Sigmoid colon (tissue), 7 donors: ENCODE measurements around the gene SPTBN1. TPM values are rescaled to one million over a fixed set of nuclear protein-coding genes. Genes with fewer than 3 reads are reported as not detected.
A peak's percentile ranks its signal among the peaks of the same experiment; 100 is the strongest.
"Not testable (repeated sequence)": the region's sequence is repeated elsewhere in the genome, so short reads cannot be mapped to it uniquely, and the experiment has no call there.

Source experiments
- DNase-seq: peaks from one replicate; pipeline ENCODE4 v3.0.0-alpha.2; 2019
- H3K27ac ChIP-seq, 4 donors: fragments of 200-600 bp; sonication (generic); one replicate each; pipeline ENCODE4 v1.5.1; 2016 to 2019; ENCODE audit warnings: mild to moderate bottlenecking in 1 of 4
- H3K27me3 ChIP-seq, 3 donors: fragments of 200-600 bp; sonication (generic); one replicate each; pipeline ENCODE4 v1.5.1; 2019; ENCODE audit warnings: mild to moderate bottlenecking in 1 of 3
- H3K36me3 ChIP-seq, 4 donors: fragments of 200-600 bp; sonication (generic); one replicate each; pipeline ENCODE4 v1.5.1; 2016 to 2019
- H3K4me1 ChIP-seq, 4 donors: fragments of 200-600 bp; sonication (generic); one replicate each; pipeline ENCODE4 v1.5.1; 2017 to 2019
- H3K4me3 ChIP-seq, 4 donors: fragments of 200-600 bp; sonication (generic); one replicate each; pipeline ENCODE4 v1.5.1; 2017 to 2019; ENCODE audit warnings: mild to moderate bottlenecking in 2 of 4, moderate library complexity in 1 of 4
- H3K9me3 ChIP-seq, 4 donors: fragments of 200-600 bp in 3 of 4; sonication (generic) in 3 of 4; one replicate each; pipeline versions ENCODE4 v1.5.1 to v1.6.1; 2013 to 2019
- EP300 ChIP-seq, 4 donors: sonication (generic); formaldehyde crosslinking; IDR thresholded peaks; one replicate each; pipeline ENCODE4 v1.6.1; 2017; ENCODE audit warnings: antibody characterized with exemption in 4 of 4
- POLR2A ChIP-seq, 2 donors: fragments of 450-650 bp; IDR thresholded peaks; one replicate each; pipeline ENCODE4 v1.6.1; 2016; ENCODE audit warnings: antibody characterized with exemption in 2 of 2, mild to moderate bottlenecking in 2 of 2, moderate library complexity in 2 of 2
- POLR2AphosphoS5 ChIP-seq, 4 donors: sonication (generic); formaldehyde crosslinking; IDR thresholded peaks; one replicate each; pipeline ENCODE4 v1.6.1; 2017; ENCODE audit warnings: antibody characterized with exemption in 4 of 4
- WGBS, 2 donors: extraction: QIAGEN DNeasy Blood & Tissue Kit; methylation state at CpG; one replicate each; pipeline ENCODE4 v1.1.7; 2013; 5-methylcytosine and 5-hydroxymethylcytosine counted together
- intact Hi-C: fragments of 100-400 bp; cut with DNase I; formaldehyde crosslinking; loops from one replicate; pipeline ENCODE4 v1.15.1; 2023
- polyA plus RNA-seq, 3 donors: library from polyadenylated mRNA; stranded (reverse); fragments of 200-250 nt; gene quantifications; one replicate each; pipeline ENCODE4 v1.2.3, GENCODE V29; 2013
- total RNA-seq, 4 donors: library from RNA; depleted of rRNA; stranded (reverse); fragments of >200 nt; gene quantifications; one replicate each; pipeline ENCODE4 v1.1.0, GENCODE V29; 2016
- TF ChIP-seq, protein P1 (sequence below), 4 experiments: fragments of 450-650 bp in 3 of 4; fragments of 200-600 bp in 1 of 4; IDR thresholded peaks; one replicate each; pipeline ENCODE4 v1.5.1; 2016 to 2019; ENCODE audit warnings: antibody characterized with exemption in 4 of 4, mild to moderate bottlenecking in 3 of 4, moderate library complexity in 2 of 4
- donor health status: healthy with polysubstance abuse.
- donor health status: Bipolar disorder and iron deficiency.
- donor health status: healthy.

Gene SPTBN1
- total and polyA plus RNA-seq, 7 donors = 23.1 to 273 (median 169) TPM

DNA sequence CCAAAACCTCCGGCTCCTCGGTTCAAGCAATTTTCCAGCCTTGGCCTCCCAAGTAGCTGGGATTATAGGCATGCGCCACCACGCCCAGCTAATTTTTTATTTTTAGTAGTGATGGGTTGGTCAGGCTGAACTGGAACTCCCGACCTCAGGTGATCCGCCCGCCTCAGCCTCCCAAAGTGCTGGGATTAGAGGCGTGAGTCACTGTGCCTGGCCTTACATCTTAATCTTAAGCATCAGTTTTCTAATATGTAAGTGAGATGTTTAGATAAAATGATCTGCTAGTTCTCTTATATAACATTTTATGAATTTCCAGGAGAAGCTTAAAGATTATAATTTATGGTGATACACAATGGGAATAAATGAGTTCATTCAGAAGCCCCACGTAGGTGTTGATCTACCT lies 69.2 kb downstream of the SPTBN1 start:
- peaks cover 6 to 39% (median 16%) of the 10 kb centered on the region in 4 donors for H3K36me3 ChIP-seq
- WGBS, 2 donors = 89 to 92% methylated on average over 9 of the region's 9 CpGs
- H3K27ac ChIP-seq = peak overlapping the region in 1 of 4 donors; percentile 38
- no peak overlapping the region for H3K4me3 ChIP-seq
- no peaks in the 10 kb centered on the region for H3K9me3 ChIP-seq
- DNase-seq = no peak
- peaks cover 0 to 30% (median 21%) of the 10 kb centered on the region in 4 donors for H3K4me1 ChIP-seq
- TF ChIP-seq EP300 (IDR thresholded peaks at IDR 0.05) (no peak), POLR2A (IDR thresholded peaks at IDR 0.05) (no peak), POLR2AphosphoS5 (IDR thresholded peaks at IDR 0.05) (no peak)
- TF ChIP-seq, protein P1, sequence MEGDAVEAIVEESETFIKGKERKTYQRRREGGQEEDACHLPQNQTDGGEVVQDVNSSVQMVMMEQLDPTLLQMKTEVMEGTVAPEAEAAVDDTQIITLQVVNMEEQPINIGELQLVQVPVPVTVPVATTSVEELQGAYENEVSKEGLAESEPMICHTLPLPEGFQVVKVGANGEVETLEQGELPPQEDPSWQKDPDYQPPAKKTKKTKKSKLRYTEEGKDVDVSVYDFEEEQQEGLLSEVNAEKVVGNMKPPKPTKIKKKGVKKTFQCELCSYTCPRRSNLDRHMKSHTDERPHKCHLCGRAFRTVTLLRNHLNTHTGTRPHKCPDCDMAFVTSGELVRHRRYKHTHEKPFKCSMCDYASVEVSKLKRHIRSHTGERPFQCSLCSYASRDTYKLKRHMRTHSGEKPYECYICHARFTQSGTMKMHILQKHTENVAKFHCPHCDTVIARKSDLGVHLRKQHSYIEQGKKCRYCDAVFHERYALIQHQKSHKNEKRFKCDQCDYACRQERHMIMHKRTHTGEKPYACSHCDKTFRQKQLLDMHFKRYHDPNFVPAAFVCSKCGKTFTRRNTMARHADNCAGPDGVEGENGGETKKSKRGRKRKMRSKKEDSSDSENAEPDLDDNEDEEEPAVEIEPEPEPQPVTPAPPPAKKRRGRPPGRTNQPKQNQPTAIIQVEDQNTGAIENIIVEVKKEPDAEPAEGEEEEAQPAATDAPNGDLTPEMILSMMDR (IDR thresholded peaks at IDR 0.05) = no peak
- intact Hi-C loops = no loop called here
- no peaks in the 10 kb centered on the region for H3K27me3 ChIP-seq

DNA sequence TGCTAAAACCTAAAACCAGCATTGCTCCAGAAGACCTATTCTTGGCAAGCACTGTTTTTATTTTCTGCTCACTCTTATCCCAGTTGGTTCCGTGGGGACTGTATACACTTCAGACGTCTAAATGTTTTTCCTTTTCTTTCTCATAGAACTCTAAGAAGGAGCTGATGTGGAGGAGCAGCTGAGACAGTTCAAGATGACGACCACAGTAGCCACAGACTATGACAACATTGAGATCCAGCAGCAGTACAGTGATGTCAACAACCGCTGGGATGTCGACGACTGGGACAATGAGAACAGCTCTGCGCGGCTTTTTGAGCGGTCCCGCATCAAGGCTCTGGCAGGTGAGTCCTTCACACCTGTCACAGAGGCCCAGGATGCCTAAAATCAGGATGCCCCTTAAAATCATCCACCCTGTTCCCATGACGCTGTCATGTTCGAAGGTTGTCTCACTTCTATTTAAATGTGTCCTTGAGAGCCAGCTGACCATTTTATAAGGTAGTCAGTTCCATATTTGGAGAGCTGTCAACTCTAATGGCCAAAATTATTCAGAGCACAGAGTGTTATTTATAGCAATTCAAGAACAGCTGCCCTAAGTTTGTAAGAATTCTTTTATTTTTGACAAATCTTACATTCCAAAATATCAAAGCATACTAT lies 70.2 kb downstream of the SPTBN1 start:
- Histone ChIP-seq H3K4me1 (peaks cover 0 to 23% (median 13%) of the 10 kb centered on the region in 4 donors), H3K9me3 (no peaks in the 10 kb centered on the region), H3K27me3 (no peaks in the 10 kb centered on the region), H3K36me3 (peaks cover 6 to 39% (median 16%) of the 10 kb centered on the region in 4 donors), H3K4me3 (no peak overlapping the region), H3K27ac (peak overlapping the region in 1 of 4 donors; percentile 7)
- TF ChIP-seq POLR2AphosphoS5 (IDR thresholded peaks at IDR 0.05) = no peak
- TF ChIP-seq EP300 (IDR thresholded peaks at IDR 0.05) = no peak
- no peak for TF ChIP-seq POLR2A (IDR thresholded peaks at IDR 0.05)
- TF ChIP-seq, protein P1 (IDR thresholded peaks at IDR 0.05) = no peak
- no peak for DNase-seq
- 88 to 93% methylated on average over 12 of the region's 12 CpGs for WGBS, 2 donors
- intact Hi-C loops = no loop called here

- H3K27me3 ChIP-seq = no peaks in the 10 kb centered on the region
- no peak for TF ChIP-seq POLR2A (IDR thresholded peaks at IDR 0.05)
- TF ChIP-seq EP300 (IDR thresholded peaks at IDR 0.05) = no peak
- TF ChIP-seq, protein P1 (IDR thresholded peaks at IDR 0.05) = no peak
- TF ChIP-seq POLR2AphosphoS5 (IDR thresholded peaks at IDR 0.05) = no peak
- intact Hi-C loops = no loop called here
- peaks cover 0 to 25% (median 7%) of the 10 kb centered on the region in 4 donors for H3K4me1 ChIP-seq
- H3K9me3 ChIP-seq = no peaks in the 10 kb centered on the region
- no peak overlapping the region for H3K27ac ChIP-seq
- 90 to 93% methylated on average over 1 of the region's 1 CpG for WGBS, 2 donors
- peaks cover 6 to 39% (median 16%) of the 10 kb centered on the region in 4 donors for H3K36me3 ChIP-seq
- no peak for DNase-seq
- no peak overlapping the region for H3K4me3 ChIP-seq
Measured at GRCh38 chr2:54528311-54528955, 72.3 kb downstream of the SPTBN1 start.

GRCh38 chr2:54529518-54529917 lies 73.4 kb downstream of the SPTBN1 start:
- intact Hi-C loops = not testable (repeated sequence)

GRCh38 chr2:54529935-54530334 lies 73.8 kb downstream of the SPTBN1 start:
- 72 to 90% methylated on average over 2 of the region's 2 CpGs for WGBS, 2 donors
- intact Hi-C loops = no loop called here
- TF ChIP-seq POLR2A (IDR thresholded peaks at IDR 0.05) (no peak), EP300 (IDR thresholded peaks at IDR 0.05) (no peak), POLR2AphosphoS5 (IDR thresholded peaks at IDR 0.05) (no peak)
- TF ChIP-seq, protein P1 (IDR thresholded peaks at IDR 0.05) = no peak
- no peaks in the 10 kb centered on the region for H3K27me3 ChIP-seq
- DNase-seq = no peak
- no peak overlapping the region for H3K4me3 ChIP-seq
- no peak overlapping the region for H3K27ac ChIP-seq
- peaks cover 6 to 44% (median 16%) of the 10 kb centered on the region in 4 donors for H3K36me3 ChIP-seq
- H3K9me3 ChIP-seq = no peaks in the 10 kb centered on the region
- H3K4me1 ChIP-seq = peaks cover 0 to 18% (median 10%) of the 10 kb centered on the region in 4 donors

More at GRCh38 chr2:54529518-54529917, 73.4 kb downstream of the SPTBN1 start:
- not testable (repeated sequence) for H3K27me3 ChIP-seq, DNase-seq, H3K27ac ChIP-seq, H3K9me3 ChIP-seq, H3K4me3 ChIP-seq
- Histone ChIP-seq H3K4me1 (peaks cover 0 to 18% (median 10%) of the 10 kb centered on the region in 4 donors), H3K36me3 (peaks cover 6 to 44% (median 16%) of the 10 kb centered on the region in 4 donors)
- 95 to 96% methylated on average over 1 of the region's 1 CpG for WGBS, 2 donors
